IgD-negative memory B cell (primary cell): ENCODE results near the gene JUNB. TPM values are rescaled to one million over a fixed set of nuclear protein-coding genes. Genes with fewer than 3 reads are reported as not detected.

ENCODE experiments used
- polyA plus RNA-seq: library from polyadenylated mRNA; unstranded; fragments of 300-500 nt; fragmentation: Illumina TruSeq; gene quantifications from one replicate; pipeline ENCODE4 v1.2.3, GENCODE V29; 2021

The JUNB gene
- polyA plus RNA-seq, 1 donor from 2014 or later, result 955 TPM

Other genes starting within 250 kb of the JUNB start
- gene ZNF564, start 240.0 kb upstream of the JUNB start, polyA plus RNA-seq, result 16.2 TPM
- 6.7 TPM for gene ZNF490, start 180.7 kb upstream of the JUNB start, polyA plus RNA-seq
- 13.3 TPM for gene ZNF791, start 180.6 kb upstream of the JUNB start, polyA plus RNA-seq
- 99.6 TPM for gene MAN2B1, start 124.7 kb upstream of the JUNB start, polyA plus RNA-seq
- 18.4 TPM for gene WDR83, start 124.7 kb upstream of the JUNB start, polyA plus RNA-seq
- gene DHPS, start 109.6 kb upstream of the JUNB start, polyA plus RNA-seq, result 111 TPM
- gene GNG14, start 103.5 kb upstream of the JUNB start, polyA plus RNA-seq, result not detected
- gene FBXW9, start 94.9 kb upstream of the JUNB start, polyA plus RNA-seq, result 5.1 TPM
- gene TNPO2, start 67.6 kb upstream of the JUNB start, polyA plus RNA-seq, result 4.2 TPM
- gene TRIR, start 56.8 kb upstream of the JUNB start, polyA plus RNA-seq, result 299 TPM
- 64.2 TPM for gene GET3, start 54.0 kb upstream of the JUNB start, polyA plus RNA-seq
- gene BEST2, start 39.7 kb upstream of the JUNB start, polyA plus RNA-seq, result not detected
- 6.6 TPM for gene HOOK2, start 15.9 kb upstream of the JUNB start, polyA plus RNA-seq
- 195 TPM for gene PRDX2, start 10.3 kb downstream of the JUNB start, polyA plus RNA-seq
- 6.4 TPM for gene THSD8, start 10.6 kb downstream of the JUNB start, polyA plus RNA-seq
- 27.4 TPM for gene RNASEH2A, start 15.1 kb downstream of the JUNB start, polyA plus RNA-seq
- not detected for gene RTBDN, start 43.1 kb downstream of the JUNB start, polyA plus RNA-seq
- 1.2 TPM for gene MAST1, start 47.0 kb downstream of the JUNB start, polyA plus RNA-seq
- gene DNASE2, start 90.0 kb downstream of the JUNB start, polyA plus RNA-seq, result 49.6 TPM
- gene KLF1, start 95.7 kb downstream of the JUNB start, polyA plus RNA-seq, result not detected
- 13.5 TPM for gene GCDH, start 99.7 kb downstream of the JUNB start, polyA plus RNA-seq
- gene SYCE2, start 127.8 kb downstream of the JUNB start, polyA plus RNA-seq, result not detected
- gene FARSA, start 142.2 kb downstream of the JUNB start, polyA plus RNA-seq, result 56.8 TPM
- gene CALR, start 147.1 kb downstream of the JUNB start, polyA plus RNA-seq, result 158 TPM
- gene RAD23A, start 154.4 kb downstream of the JUNB start, polyA plus RNA-seq, result 132 TPM
- gene GADD45GIP1, start 165.7 kb downstream of the JUNB start, polyA plus RNA-seq, result 84.1 TPM
- not detected for gene DAND5, start 178.1 kb downstream of the JUNB start, polyA plus RNA-seq
- gene NFIX, start 204.0 kb downstream of the JUNB start, polyA plus RNA-seq, result 0.09 TPM